GM18517 (cell line): ENCODE measurements around the gene ZNF773.
"Not testable (repeated sequence)": the region's sequence is repeated elsewhere in the genome, so short reads cannot be mapped to it uniquely, and the experiment has no call there.

ENCODE experiments used
- ATAC-seq: cut with Tn5 transposase; IDR thresholded peaks from one replicate; pipeline ENCODE4 v1.9.1; 2021; ENCODE audit warnings: mild to moderate bottlenecking, moderate library complexity; ENCODE audit not compliant: unreplicated experiment

The ZNF773 gene

DNA sequence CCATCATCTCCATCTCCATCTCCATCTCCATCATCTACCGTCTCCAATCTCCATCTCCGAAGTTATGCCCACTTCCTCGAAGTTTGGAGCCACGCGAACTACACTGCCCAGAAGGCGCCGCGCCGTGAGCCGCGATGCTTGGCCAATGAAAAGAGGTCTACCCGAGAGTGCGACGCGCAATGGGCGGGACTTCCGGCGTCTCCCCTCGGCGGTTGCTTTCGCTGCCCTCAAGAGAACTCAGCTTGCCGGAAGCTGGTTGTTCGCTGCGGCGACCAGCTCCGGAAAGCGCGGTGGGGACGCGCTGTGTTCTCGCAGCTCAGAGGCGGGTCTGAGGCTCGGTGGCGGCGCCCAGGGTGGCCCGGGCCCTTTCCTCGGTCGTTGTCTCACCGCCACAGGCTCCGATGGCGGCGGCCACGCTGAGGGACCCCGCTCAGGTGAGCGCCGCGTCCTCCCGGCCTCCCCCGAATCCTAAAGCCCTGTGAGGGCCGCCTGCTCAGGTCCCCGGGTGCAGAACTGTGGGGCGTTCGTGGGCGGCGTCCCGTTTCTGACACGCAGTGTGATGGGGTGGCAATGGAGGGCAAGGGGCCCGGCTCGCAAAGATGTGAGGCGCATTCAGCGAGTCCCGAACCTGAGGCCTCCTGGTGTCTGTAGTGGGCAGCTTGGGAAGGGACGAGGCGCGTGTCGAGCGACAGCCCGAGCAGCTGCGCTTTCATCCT lies at the start of gene ZNF773:
ZNF773 (plus strand) TSS at position 259 of the 716 bp plus-strand sequence; CDS start at position 402, 143 bp downstream.
- ATAC-seq: peak; percentile 96

DNA sequence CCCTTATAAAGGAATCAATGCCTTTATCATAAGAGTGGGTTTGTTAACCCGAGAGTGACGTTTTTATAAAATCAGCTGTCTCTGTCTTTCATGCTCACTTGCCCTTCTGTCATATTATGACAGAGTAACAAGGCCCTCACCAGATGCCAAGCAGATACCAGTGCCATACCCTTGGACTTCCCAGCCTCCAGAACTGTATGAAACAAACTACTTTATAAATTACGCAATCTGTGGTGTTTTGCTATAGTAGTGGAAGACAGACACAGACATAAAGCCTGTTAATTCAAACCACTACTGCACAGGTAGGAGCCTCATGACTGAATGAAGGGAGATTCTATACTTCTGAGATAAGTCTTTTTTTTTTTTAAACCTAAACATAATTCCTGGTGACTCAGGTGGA lies 47.4 kb upstream of the ZNF773 start:
- ATAC-seq: no peak

DNA sequence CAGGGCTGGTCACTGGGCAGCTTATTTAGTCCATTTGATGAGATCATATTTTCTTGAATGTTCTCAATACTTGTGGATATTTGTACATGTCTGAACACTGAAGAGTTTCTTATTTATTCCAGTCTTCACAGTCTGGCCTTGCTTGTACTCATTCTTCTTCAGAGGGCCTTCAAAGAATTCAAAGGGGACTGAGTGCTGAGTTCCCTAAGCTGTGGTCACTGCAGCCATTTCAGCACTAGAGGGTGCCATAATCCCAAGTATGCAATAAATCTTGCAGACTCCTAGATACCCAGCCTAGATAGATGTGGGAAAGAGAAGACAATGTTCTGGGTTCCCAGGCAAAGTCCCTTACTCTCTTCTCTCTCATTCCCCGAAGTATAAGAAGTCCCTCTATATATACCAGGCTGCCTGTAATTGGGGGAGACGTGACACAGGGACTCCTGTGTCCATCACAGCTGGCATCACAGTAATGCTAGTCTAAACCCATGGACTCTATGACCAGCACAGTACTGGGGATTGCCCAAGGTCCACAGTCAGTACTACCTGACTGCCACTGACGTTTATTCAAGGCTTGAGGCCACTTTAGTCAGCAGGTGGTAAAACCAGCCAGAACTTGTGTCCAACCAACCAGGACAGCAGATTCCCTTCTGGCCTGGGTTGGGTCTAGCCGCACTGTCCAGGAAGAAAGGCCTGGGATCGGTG lies 33.9 kb upstream of the ZNF773 start:
- no peak for ATAC-seq

DNA sequence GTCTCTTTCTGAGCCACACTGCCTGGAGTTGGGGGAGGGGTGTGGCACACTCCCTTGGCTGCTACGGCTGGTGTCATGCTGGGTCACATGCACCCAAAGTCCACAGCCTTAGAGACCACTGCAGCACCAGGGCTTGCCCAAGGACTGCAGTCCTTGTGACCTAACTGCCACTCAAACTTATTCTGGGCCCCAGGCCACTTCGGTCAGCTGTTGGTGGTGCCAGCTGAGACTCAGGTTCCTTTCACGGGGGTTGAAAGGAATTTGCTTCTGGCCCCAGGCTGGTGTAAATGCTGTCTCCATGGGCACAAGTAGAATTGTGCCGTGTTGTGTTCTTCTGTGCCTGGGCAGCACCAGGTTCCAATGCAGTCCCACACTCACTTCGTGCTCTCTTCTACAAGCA lies 33.2 kb upstream of the ZNF773 start:
- ATAC-seq: no peak

DNA sequence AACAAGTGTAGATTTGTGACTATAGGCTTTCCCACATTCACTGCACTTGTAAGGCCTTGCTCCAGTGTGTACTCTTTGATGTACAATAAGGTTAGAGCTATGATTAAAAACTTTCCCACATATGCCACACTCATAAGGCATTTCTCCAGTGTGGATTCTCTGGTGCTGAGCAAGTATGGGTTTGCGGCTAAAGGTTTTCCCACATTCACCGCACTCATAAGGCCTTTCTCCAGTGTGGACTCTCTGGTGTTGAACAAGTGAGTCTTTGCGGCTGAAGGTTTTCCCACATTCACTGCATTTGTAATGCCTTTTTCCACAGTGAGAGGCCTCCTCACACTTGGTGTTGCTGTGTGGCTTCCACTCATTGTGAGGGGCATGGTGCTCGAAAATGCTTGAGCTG lies 26.1 kb upstream of the ZNF773 start:
- no peak for ATAC-seq

DNA sequence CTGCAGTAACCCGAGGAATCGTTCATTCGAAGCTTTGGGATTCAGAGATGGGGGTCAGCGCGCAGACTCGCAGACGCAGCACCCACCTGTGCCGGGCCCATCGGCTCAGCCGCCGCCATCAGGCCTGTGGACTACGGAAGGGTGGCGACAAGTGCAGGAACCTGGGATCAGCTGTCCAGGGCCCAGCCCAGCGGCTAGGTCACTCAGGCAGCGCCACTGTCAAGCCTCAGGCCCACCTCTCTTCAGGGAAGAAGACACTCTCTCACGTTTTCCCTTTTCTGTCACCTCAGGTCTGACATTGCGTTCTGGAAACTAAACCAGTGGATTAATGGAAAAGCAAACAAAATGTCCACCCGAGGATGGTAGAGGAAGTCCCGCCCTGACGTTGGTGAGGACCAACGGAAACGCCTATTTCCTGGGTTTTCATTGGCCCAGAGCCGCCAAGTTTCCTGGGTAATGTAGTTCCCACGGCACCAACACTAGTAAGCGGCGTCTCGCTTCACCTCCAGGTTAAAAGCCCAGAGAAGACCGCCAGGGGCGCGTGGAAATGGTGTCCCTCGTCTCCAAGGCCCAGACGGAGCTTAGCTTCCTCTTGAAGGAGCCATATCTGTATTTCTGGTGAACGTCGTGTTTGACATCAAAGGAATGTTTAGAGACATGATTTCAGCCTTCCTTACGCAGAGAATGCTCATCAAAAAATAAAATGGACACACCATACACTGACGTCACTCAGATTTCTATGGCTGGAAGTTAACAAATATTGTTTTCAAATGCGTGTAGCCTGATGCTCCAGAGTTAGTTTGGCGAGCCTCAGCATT lies 22.3 kb upstream of the ZNF773 start, which contains the start of gene ZNF772:
ZNF772 (minus strand) TSS at position 376 of the 818 bp plus-strand sequence; CDS start at position 119, 257 bp downstream.
- peak; percentile 85 for ATAC-seq

DNA sequence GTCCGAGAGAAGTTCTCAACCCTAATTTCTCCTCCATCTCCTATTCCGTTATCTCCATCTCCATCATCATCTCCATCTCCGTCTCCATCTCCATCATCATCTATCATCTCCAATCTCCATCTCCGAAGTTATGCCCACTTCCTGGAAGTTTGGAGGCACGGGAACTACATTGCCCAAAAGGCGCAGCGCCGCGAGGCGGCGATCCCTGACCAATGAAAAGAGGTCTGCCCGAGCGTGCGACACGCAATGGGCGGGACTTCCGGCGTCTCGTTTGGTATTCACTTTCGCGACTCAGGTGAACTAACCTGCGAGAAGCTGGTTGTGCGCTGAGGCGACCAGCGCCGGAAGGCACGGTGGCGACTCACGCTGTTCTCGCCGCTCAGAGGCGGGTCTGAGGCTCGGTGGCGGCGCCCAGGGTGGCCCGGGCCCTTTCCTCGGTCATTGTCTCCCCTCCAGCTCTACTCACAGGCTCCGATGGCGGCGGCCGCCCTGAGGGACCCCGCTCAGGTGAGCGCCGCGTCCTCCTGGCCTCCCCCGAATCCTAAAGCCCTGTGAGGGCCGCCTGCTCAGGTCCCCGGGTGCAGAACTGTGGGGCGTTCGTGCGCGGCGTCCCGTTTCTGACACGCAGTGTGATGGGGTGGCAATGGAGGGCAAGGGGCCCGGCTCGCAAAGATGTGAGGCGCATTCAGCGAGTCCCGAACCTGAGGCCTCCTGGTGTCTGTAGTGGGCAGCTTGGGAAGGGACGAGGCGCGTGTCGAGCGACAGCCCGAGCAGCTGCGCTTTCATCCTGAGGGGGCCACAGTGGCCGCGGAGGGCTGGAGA lies 12.1 kb upstream of the ZNF773 start, which contains the start of gene ZNF419:
ZNF419 (plus strand) TSS at position 274 of the 822 bp plus-strand sequence; CDS start at position 475, 201 bp downstream.
- peak; percentile 81 for ATAC-seq

DNA sequence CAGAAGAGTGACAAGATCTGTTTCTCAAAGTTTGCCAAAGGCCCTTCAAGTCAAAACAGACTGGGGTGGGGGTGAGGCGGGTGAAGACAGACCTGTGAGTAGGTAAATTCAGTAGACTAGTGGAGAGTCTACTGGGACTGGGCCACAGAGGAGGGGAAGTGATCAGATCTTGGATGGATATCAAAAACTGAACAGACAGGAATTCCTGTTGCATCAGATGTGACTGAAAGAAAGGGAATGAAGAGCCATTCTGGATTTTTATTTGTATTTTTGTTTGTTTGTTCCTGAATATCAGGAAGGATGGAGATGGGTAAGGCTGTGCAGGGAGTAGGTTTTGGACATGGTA lies 11.5 kb upstream of the ZNF773 start:
- ATAC-seq: not testable (repeated sequence)

DNA sequence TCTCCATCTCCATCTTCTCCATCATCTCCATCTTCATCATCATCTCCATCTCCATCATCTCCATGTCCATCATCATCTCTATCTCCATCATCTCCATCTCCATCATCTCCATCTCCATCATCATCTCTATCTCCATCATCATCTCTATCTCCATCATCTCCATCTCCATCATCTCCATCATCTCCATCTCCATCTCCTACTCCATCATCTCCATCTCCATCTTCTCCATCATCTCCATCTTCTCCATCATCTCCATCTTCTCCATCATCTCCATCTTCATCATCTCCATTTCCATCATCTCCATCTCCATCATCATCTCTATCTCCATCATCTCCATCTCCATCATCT lies 432 bp upstream of the ZNF773 start:
- not testable (repeated sequence) for ATAC-seq

DNA sequence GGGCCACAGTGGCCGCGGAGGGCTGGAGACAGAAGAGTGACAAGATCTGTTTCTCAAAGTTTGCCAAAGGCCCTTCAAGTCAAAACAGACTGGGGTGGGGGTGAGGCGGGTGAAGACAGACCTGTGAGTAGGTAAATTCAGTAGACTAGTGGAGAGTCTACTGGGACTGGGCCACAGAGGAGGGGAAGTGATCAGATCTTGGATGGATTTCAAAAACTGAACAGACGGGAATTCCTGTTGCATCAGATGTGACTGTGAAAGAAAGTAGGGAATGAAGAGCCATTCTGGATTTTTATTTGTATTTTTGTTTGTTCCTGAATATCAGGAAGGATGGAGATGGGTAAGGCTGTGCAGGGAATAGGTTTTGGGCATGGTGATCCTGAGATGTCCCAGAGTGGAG lies 662 bp downstream of the ZNF773 start:
- ATAC-seq: not testable (repeated sequence)

DNA sequence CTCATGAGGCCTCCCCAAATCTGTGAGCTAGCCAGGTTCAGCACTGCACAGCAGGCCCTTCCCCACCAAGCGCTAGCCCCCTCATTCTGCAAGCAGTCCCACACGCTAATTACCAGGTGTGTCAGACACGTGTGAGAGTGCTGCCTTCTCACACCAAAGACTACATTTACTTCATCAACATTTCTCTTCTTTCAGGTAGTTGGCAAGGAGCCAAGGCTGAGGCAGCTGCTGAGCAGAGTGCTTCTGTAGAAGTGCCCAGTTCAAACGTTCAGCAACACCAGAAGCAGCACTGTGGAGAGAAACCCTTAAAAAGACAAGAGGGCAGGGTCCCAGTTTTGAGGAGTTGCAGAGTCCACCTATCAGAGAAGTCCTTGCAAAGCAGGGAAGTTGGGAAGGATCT lies 6.4 kb downstream of the ZNF773 start:
- no peak for ATAC-seq

DNA sequence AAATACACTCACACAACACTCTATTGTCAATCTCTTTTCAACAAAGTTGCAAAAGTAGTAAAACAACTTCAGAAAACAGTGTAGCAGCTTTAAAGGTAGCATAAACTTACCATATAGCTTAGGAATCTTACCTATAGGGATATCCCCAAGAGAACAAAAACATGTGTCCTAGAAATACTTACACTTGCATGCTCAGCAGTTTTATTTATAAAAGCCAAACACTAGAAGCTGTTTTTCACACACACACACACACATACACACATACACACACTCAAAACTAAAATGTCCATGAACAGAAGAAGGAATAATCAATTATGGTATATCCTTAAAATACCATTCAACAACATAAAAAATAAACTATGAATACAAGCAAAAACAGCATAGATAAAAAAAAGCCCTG lies 11.7 kb downstream of the ZNF773 start:
- ATAC-seq: no peak

DNA sequence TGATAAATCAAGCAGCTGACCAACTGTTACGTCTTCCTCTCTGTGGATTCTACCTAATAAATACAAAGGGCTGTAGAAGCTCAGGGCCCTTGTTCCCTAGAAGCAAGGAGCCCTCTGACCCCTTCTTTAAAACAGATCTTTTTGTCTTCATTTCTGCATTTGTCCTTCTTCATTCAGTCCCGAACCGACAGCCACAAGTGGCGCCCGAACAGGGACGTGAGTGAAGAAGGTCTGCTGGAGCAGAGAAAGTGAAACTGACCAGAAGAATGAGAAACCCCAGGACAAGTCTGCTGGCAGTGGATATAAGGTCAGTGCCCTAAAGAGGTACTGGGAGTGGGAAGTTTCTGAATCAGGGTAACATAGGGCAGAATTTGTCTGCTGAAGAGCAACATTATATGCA lies 13.1 kb downstream of the ZNF773 start:
- ATAC-seq: no peak

DNA sequence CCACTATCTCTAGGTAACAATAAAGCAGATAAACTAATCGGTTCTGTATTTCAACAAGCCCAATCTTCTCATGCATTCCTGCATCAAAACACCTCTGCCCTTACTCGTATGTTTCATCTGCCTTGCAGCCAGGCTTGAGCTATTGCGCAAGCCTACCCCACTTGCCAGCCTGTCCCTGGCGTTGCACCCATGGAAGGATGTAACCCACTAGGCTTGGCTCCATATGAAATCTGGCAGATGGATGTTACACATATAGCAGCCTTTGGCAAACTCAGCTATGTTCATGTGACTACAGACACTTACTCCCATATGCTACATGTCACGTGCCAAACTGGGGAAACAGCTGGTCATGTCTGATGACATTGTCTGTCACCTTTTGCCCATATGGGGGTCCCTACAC lies 15.5 kb downstream of the ZNF773 start:
- ATAC-seq: no peak

DNA sequence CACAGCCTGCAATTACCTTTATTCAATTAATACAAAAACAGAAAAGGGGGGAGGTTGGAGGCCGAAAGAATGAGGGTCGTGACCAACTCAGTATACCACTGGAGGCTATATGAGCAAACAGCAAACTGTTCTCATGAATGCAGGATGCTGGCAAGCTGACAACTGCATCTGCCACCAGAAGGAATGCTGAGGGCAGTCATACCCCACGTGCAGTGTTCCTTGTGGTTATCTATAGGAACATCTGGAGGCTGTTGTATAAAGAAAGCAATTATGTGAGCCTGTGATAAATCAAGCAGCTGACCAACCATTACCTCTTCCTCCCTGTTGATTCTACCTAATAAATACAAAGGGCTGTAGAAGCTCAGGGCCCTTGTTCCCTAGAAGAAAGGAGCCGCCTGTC lies 18.3 kb downstream of the ZNF773 start:
- ATAC-seq: not testable (repeated sequence)

DNA sequence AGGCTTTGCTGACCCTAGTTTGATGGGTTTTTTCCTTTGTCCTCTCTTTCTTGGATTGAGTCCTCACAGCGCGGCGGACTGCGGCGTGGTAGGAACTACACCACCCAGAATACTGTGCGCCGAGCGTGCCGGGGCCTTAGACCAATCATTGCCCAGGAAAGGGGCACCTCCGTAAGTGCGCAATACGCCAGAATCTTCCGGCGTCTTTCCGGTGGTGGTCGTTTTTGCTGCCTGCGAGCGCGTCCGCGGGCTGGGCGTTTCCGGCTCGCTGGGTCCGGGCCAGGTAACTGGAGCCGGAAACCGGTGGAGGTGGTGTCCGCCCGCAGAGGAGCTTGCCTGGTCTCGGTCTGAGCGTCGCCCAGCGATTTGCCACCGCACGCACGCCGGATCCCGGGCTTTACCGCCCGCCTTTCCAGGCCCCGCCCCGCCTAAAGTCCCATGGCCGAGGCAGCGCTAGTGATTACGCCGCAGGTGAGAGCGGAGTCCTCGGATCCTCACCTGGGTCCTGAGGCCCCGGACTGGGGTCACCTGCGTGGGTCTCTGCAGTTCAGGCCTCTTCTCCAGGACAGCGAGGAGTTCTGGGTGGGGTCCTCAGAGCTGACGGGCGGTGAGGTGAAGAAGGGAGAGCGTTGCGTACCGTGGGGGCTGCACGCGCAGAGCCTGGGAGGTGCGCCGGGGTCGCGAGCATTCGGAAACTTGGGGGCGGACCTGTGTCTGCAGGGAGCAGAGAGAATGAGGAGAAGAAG lies 27.6 kb downstream of the ZNF773 start, which contains the start of gene ZNF549:
ZNF549 (plus strand) TSS at position 221 of the 746 bp plus-strand sequence; CDS start at position 439, 218 bp downstream.
- ATAC-seq: peak; percentile 91

DNA sequence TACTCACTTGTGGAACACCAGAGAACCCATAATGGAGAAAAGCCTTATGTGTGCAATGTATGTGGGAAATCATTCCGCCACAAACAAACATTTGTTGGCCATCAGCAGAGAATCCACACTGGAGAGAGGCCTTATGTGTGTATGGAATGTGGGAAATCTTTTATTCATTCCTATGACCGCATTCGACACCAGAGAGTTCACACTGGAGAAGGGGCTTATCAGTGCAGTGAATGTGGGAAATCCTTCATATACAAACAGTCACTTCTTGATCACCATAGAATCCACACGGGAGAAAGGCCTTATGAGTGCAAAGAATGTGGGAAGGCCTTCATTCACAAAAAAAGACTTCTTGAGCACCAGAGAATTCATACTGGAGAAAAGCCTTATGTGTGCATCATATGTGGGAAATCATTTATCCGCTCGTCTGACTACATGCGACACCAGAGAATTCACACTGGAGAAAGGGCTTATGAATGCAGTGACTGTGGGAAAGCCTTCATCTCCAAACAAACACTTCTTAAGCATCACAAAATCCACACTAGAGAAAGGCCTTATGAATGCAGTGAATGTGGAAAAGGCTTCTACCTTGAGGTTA lies 38.3 kb downstream of the ZNF773 start:
- no peak for ATAC-seq

DNA sequence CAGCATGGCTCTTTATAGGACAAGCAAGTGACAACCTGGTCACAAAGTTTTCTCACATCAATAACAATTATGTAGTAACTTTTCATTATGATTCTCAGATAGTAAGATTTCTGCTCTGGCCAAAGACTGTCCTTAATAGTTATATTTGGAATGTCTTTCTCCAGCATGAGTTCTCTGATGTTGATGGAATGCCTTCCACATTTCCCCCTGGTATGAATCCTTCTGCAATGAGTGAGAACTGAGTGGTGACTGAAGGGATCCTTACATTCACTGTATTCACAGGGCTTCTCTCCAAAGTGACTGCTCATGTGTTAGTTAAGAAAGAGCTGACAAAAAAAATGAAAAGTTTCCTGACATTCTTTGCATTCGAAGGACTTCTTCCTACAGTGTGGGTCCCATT lies 46.8 kb downstream of the ZNF773 start:
- ATAC-seq: no peak

DNA sequence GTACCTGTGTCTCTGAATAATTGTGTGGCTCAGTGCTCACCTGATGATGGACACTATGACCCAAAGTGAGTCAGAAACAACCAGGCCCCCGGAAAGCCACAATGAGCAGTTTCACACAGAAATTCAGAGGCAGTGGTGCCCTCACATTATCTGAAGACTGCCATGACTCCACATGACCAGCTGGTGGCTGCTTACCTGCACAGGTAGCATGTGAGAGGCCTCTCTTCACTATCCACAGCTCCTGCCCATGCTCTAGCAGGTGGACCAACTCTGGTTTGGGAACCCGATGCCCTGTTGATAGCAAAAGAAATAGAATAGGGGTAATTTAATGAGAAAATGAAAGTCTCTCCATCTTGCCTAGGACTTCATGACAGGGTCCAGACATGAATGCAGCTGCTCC lies 52.7 kb downstream of the ZNF773 start:
- ATAC-seq: no peak
